HEK293 (cell line): ENCODE results near the gene GRIK2.

ENCODE experiments used
- CTCF ChIA-PET: fragments of 350-600 bp; formaldehyde crosslinking; extraction: SDS; loops from one replicate; lab custom pipeline; 2021; ENCODE audit warnings: antibody characterized with exemption; lab: Yijun Ruan, JAX
- POLR2A ChIA-PET: fragments of 300-600 bp; formaldehyde crosslinking; extraction: SDS; loops from one replicate; lab custom pipeline; 2020; ENCODE audit warnings: antibody characterized with exemption, inconsistent platforms; lab: Yijun Ruan, JAX
- H3K27ac ChIP-seq: fragments of 200-500 bp; sonication (Bioruptor generic); 2 replicates; pipeline ENCODE4 v1.5.1; 2014; ENCODE audit warnings: low read depth, low read length, control low read depth, inconsistent platforms; ENCODE audit errors: extremely low read depth
- H3K36me3 ChIP-seq, 2 experiments: fragments of 200-500 bp in 1 of 2; sonication (Bioruptor generic) in 1 of 2; 1 replicate in 1 of 2; 2 replicates in 1 of 2; pipeline ENCODE4 v1.5.1; 2014 to 2017; ENCODE audit warnings: inconsistent platforms in 2 of 2, low read length in 2 of 2; ENCODE audit not compliant: control insufficient read depth in 2 of 2, insufficient read depth in 1 of 2
- H3K4me1 ChIP-seq: fragments of 200-500 bp; sonication (Bioruptor generic); 2 replicates; pipeline ENCODE4 v1.5.1; 2014; ENCODE audit warnings: mild to moderate bottlenecking, low read length, inconsistent platforms; ENCODE audit not compliant: control insufficient read depth, insufficient read depth
- H3K4me3 ChIP-seq: 2 replicates; pipeline ENCODE4 v1.5.1; 2011; ENCODE audit warnings: low read depth, mild to moderate bottlenecking, control low read depth, low read length, moderate library complexity
- H3K9me3 ChIP-seq: fragments of 200-500 bp; sonication (Bioruptor generic); 2 replicates; pipeline ENCODE4 v1.5.1; 2014; ENCODE audit warnings: low read depth, low read length, inconsistent platforms; ENCODE audit not compliant: control insufficient read depth, insufficient read depth
- ATF2 ChIP-seq: fragments of 450-650 bp; formaldehyde crosslinking; IDR thresholded peaks from 2 replicates; pipeline ENCODE4 v1.5.1; 2016; ENCODE audit warnings: missing biosample characterization, missing genetic modification characterization, low read depth
- GLI2 ChIP-seq: fragments of 450-650 bp; formaldehyde crosslinking; IDR thresholded peaks from 2 replicates; pipeline ENCODE4; 2017; ENCODE audit warnings: missing biosample characterization, missing genetic modification characterization, low read depth, borderline replicate concordance
- GLIS2 ChIP-seq: fragments of 450-650 bp; formaldehyde crosslinking; IDR thresholded peaks from 2 replicates; pipeline ENCODE4 v1.5.1; 2016; ENCODE audit warnings: missing biosample characterization, missing genetic modification characterization
- TCF7L2 ChIP-seq: IDR thresholded peaks from 2 replicates; pipeline ENCODE4 v1.6.1; 2011; ENCODE audit warnings: low read depth, mild to moderate bottlenecking, inconsistent platforms, low read length, moderate library complexity, borderline replicate concordance
- ZNF132 ChIP-seq: fragments of 450-650 bp; formaldehyde crosslinking; IDR thresholded peaks from 2 replicates; pipeline ENCODE4 v1.5.1; 2017; ENCODE audit warnings: missing biosample characterization, missing genetic modification characterization, borderline replicate concordance
- ZNF133 ChIP-seq: fragments of 450-650 bp; formaldehyde crosslinking; IDR thresholded peaks from 2 replicates; pipeline ENCODE4 v1.5.1; 2016; ENCODE audit warnings: missing biosample characterization, missing genetic modification characterization
- ZNF175 ChIP-seq: fragments of 450-650 bp; formaldehyde crosslinking; IDR thresholded peaks from 2 replicates; pipeline ENCODE4 v1.5.1; 2016; ENCODE audit warnings: missing biosample characterization, missing genetic modification characterization
- ZNF335 ChIP-seq: fragments of 450-650 bp; formaldehyde crosslinking; conservative IDR thresholded peaks from 2 replicates; pipeline ENCODE4 v1.5.1; 2016; ENCODE audit warnings: missing biosample characterization, missing genetic modification characterization
- ZNF350 ChIP-seq: fragments of 450-650 bp; formaldehyde crosslinking; IDR thresholded peaks from 2 replicates; pipeline ENCODE4 v1.5.0; 2017; ENCODE audit warnings: missing biosample characterization, mild to moderate bottlenecking, missing genetic modification characterization
- ZNF391 ChIP-seq: fragments of 450-650 bp; formaldehyde crosslinking; IDR thresholded peaks from 2 replicates; pipeline ENCODE4 v1.5.1; 2016; ENCODE audit warnings: low read depth, missing biosample characterization, missing genetic modification characterization, borderline replicate concordance
- ZNF473 ChIP-seq: fragments of 450-650 bp; formaldehyde crosslinking; IDR thresholded peaks from 2 replicates; pipeline ENCODE4 v1.5.1; 2017; ENCODE audit warnings: missing biosample characterization, missing genetic modification characterization
- ZNF48 ChIP-seq: fragments of 450-650 bp; formaldehyde crosslinking; IDR thresholded peaks from 2 replicates; pipeline ENCODE4 v1.5.1; 2016; ENCODE audit warnings: missing biosample characterization, missing genetic modification characterization
- ZNF510 ChIP-seq: fragments of 450-650 bp; formaldehyde crosslinking; IDR thresholded peaks from 2 replicates; pipeline ENCODE4 v1.5.1; 2018; ENCODE audit warnings: mild to moderate bottlenecking, missing genetic modification characterization, missing biosample characterization; ENCODE audit not compliant: insufficient replicate concordance
- ZNF585B ChIP-seq: fragments of 450-650 bp; formaldehyde crosslinking; IDR thresholded peaks from 2 replicates; pipeline ENCODE4 v1.5.1; 2016; ENCODE audit warnings: missing biosample characterization, missing genetic modification characterization
- ZXDB ChIP-seq: fragments of 450-650 bp; formaldehyde crosslinking; IDR thresholded peaks from 2 replicates; pipeline ENCODE4 v1.5.1; 2016; ENCODE audit warnings: missing biosample characterization, missing genetic modification characterization
- TF ChIP-seq, protein P1 (sequence below): fragments of 450-650 bp; formaldehyde crosslinking; IDR thresholded peaks from 2 replicates; pipeline ENCODE4 v1.5.1; 2016; ENCODE audit warnings: missing biosample characterization, missing genetic modification characterization
- TF ChIP-seq, protein P2 (sequence below): fragments of 450-650 bp; formaldehyde crosslinking; IDR thresholded peaks from 2 replicates; pipeline ENCODE4 v1.5.1; 2016; ENCODE audit warnings: missing biosample characterization, missing genetic modification characterization
- TF ChIP-seq, protein P3 (sequence below): fragments of 450-650 bp; IDR thresholded peaks from 2 replicates; pipeline ENCODE4 v1.5.1; 2018; ENCODE audit warnings: missing biosample characterization, mild to moderate bottlenecking, missing genetic modification characterization
- TF ChIP-seq, protein P4 (sequence below): fragments of 450-650 bp; formaldehyde crosslinking; IDR thresholded peaks from 2 replicates; pipeline ENCODE4 v1.5.1; 2016; ENCODE audit warnings: missing biosample characterization, missing genetic modification characterization, low read depth

GRIK2 gene

DNA sequence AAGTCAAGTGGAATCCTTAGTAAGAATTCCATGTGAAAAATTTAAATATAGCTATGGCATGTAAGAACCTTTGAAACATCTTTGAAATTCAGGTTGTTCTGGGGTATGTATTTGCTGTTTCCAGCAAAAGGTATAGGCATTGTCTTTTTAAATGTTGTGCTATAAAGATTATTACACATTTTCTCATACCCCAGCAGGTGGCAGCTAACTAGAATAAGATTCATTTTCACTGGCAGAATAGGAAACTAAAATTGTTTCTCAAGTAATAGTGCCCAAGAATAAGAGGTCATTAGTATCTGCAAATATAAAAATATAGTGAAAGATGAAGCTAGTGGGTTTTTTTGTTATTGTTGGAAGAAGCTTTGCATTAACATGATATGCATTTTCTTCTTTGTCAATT is 1.8 kb downstream of the GRIK2 start:
- ChIA-PET POLR2A (no interaction called here), CTCF (interaction anchor here (0.5 to 0.8 kb wide), 5 partner anchors 28 to 1288 kb away, joined by 3 to 4 read pairs (median 3); no protein-coding TSS in a partner anchor)
- H3K36me3 ChIP-seq = no peaks in the 10 kb centered on the region
- H3K4me1 ChIP-seq = peaks cover 4% of the 10 kb centered on the region
- no peak overlapping the region for H3K4me3 ChIP-seq
- no peaks in the 10 kb centered on the region for H3K9me3 ChIP-seq
- H3K27ac ChIP-seq = no peak overlapping the region
- TF ChIP-seq, protein P1, sequence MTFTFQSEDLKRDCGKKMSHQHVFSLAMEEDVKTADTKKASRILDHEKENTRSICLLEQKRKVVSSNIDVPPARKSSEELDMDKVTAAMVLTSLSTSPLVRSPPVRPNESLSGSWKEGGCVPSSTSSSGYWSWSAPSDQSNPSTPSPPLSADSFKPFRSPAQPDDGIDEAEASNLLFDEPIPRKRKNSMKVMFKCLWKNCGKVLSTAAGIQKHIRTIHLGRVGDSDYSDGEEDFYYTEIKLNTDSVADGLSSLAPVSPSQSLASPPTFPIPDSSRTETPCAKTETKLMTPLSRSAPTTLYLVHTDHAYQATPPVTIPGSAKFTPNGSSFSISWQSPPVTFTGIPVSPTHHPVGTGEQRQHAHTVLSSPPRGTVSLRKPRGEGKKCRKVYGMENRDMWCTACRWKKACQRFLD (tag by site-specific recombination) = no peak
- no peak for TF ChIP-seq ZNF175 (tag by site-specific recombination)
- no peak for TF ChIP-seq ZNF132 (tag by site-specific recombination)
- TF ChIP-seq ATF2 (tag by site-specific recombination) = no peak
- TF ChIP-seq TCF7L2 = no peak
- no peak for TF ChIP-seq ZNF585B (tag by site-specific recombination)
- TF ChIP-seq, protein P2, sequence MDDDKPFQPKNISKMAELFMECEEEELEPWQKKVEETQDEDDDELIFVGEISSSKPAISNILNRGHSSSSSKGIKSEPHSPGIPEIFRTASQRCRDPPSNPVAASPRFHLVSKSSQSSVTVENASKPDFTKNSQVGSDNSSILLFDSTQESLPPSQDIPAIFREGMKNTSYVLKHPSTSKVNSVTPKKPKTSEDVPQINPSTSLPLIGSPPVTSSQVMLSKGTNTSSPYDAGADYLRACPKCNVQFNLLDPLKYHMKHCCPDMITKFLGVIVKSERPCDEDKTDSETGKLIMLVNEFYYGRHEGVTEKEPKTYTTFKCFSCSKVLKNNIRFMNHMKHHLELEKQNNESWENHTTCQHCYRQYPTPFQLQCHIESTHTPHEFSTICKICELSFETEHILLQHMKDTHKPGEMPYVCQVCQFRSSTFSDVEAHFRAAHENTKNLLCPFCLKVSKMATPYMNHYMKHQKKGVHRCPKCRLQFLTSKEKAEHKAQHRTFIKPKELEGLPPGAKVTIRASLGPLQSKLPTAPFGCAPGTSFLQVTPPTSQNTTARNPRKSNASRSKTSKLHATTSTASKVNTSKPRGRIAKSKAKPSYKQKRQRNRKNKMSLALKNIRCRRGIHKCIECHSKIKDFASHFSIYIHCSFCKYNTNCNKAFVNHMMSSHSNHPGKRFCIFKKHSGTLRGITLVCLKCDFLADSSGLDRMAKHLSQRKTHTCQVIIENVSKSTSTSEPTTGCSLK (tag by site-specific recombination) = no peak
- TF ChIP-seq, protein P3, sequence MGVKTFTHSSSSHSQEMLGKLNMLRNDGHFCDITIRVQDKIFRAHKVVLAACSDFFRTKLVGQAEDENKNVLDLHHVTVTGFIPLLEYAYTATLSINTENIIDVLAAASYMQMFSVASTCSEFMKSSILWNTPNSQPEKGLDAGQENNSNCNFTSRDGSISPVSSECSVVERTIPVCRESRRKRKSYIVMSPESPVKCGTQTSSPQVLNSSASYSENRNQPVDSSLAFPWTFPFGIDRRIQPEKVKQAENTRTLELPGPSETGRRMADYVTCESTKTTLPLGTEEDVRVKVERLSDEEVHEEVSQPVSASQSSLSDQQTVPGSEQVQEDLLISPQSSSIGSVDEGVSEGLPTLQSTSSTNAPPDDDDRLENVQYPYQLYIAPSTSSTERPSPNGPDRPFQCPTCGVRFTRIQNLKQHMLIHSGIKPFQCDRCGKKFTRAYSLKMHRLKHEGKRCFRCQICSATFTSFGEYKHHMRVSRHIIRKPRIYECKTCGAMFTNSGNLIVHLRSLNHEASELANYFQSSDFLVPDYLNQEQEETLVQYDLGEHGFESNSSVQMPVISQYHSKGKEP (tag by site-specific recombination) = no peak
- TF ChIP-seq ZNF391 (tag by site-specific recombination) = no peak
- TF ChIP-seq ZNF510 (tag by site-specific recombination) = no peak
- no peak for TF ChIP-seq GLI2 (tag by site-specific recombination)
- TF ChIP-seq, protein P4, sequence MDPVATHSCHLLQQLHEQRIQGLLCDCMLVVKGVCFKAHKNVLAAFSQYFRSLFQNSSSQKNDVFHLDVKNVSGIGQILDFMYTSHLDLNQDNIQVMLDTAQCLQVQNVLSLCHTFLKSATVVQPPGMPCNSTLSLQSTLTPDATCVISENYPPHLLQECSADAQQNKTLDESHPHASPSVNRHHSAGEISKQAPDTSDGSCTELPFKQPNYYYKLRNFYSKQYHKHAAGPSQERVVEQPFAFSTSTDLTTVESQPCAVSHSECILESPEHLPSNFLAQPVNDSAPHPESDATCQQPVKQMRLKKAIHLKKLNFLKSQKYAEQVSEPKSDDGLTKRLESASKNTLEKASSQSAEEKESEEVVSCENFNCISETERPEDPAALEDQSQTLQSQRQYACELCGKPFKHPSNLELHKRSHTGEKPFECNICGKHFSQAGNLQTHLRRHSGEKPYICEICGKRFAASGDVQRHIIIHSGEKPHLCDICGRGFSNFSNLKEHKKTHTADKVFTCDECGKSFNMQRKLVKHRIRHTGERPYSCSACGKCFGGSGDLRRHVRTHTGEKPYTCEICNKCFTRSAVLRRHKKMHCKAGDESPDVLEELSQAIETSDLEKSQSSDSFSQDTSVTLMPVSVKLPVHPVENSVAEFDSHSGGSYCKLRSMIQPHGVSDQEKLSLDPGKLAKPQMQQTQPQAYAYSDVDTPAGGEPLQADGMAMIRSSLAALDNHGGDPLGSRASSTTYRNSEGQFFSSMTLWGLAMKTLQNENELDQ (tag by site-specific recombination) = no peak
- TF ChIP-seq ZNF133 (tag by site-specific recombination) = no peak
- no peak for TF ChIP-seq ZNF350 (tag by site-specific recombination)
- no peak for TF ChIP-seq ZNF48 (tag by site-specific recombination)
- no peak for TF ChIP-seq ZNF473 (tag by site-specific recombination)
- no peak for TF ChIP-seq ZNF335 (tag by site-specific recombination)
- no peak for TF ChIP-seq GLIS2 (tag by site-specific recombination)
- no peak for TF ChIP-seq ZXDB (tag by site-specific recombination)
